Left lung (tissue), 10 donors: ENCODE measurements around the gene RASA2. TPM values are rescaled to one million over a fixed set of nuclear protein-coding genes. Genes with fewer than 3 reads are reported as not detected.

Source experiments
- ATAC-seq: fragments of 200-7000 bp; cut with Tn5 transposase; one replicate; pipeline ENCODE4 v1.9.1; 2020; ENCODE audit warnings: moderate library complexity
- DNase-seq, 4 donors: peaks; one replicate each; pipeline ENCODE4 v3.0.0-alpha.2; 2013 to 2020
- H3K27ac ChIP-seq, 2 donors: fragments of 200-600 bp; sonication (generic) in 1 of 2; one replicate each; pipeline versions ENCODE4 v1.5.0 to v1.8.0; 2020 to 2021
- H3K27me3 ChIP-seq, 2 donors: fragments of 200-600 bp; sonication (generic) in 1 of 2; one replicate each; pipeline versions ENCODE4 v1.5.0 to v1.8.0; 2020 to 2021
- H3K36me3 ChIP-seq, 2 donors: fragments of 200-600 bp; sonication (generic) in 1 of 2; one replicate each; pipeline versions ENCODE4 v1.5.0 to v1.8.0; 2020 to 2021
- H3K4me1 ChIP-seq, 2 donors: fragments of 200-600 bp; one replicate each; pipeline ENCODE4 v1.8.0; 2021
- H3K4me3 ChIP-seq, 2 donors: fragments of 200-600 bp; sonication (generic) in 1 of 2; one replicate each; pipeline versions ENCODE4 v1.5.0 to v1.8.0; 2020 to 2021; ENCODE audit warnings: mild to moderate bottlenecking in 1 of 2
- H3K9me3 ChIP-seq, 2 donors: fragments of 200-600 bp; sonication (generic) in 1 of 2; one replicate each; pipeline versions ENCODE4 v1.5.0 to v1.8.0; 2020 to 2021
- intact Hi-C, 2 donors: fragments of 100-400 bp; cut with DNase I; formaldehyde crosslinking; loops; one replicate each; pipeline versions ENCODE4 v1.11.2 to v1.14.2; 2022
- polyA plus RNA-seq, 6 donors: library from polyadenylated mRNA; unstranded; fragments of 120-200 nt; gene quantifications; one replicate each; pipeline ENCODE4 v1.2.1, GENCODE V29; 2013; ENCODE audit not compliant: insufficient read length in 6 of 6
- total RNA-seq, 2 donors: library from RNA; stranded (reverse); fragmentation: NEBNext Ultra II Directional; extraction: Animal tissue kit (Norgen Biotek cat#: 25700); gene quantifications; one replicate each; pipeline ENCODE4 v1.2.1, GENCODE V29; 2021
- TF ChIP-seq, protein P1 (sequence below), 2 donors: fragments of 200-600 bp; sonication (generic) in 1 of 2; IDR thresholded peaks; one replicate each; pipeline versions ENCODE4 v1.5.0 to v1.8.0; 2021; ENCODE audit warnings: antibody characterized with exemption in 2 of 2
- donor health status: DM: no; HTN: yes; CAD: no.
- donor health status: DM: no; HTN: no; CAD: no.

RASA2 gene
- total and polyA plus RNA-seq, 8 donors = 17.2 to 29.3 (median 25.2) TPM

- no peaks in the 10 kb centered on the region for H3K36me3 ChIP-seq
- no peak overlapping the region for H3K4me3 ChIP-seq
- intact Hi-C loops = no loop called here
- H3K27ac ChIP-seq = peak overlapping the region in 1 of 2 donors; percentile 88
- H3K9me3 ChIP-seq = no peaks in the 10 kb centered on the region
- no peak for ATAC-seq
- TF ChIP-seq, protein P1, sequence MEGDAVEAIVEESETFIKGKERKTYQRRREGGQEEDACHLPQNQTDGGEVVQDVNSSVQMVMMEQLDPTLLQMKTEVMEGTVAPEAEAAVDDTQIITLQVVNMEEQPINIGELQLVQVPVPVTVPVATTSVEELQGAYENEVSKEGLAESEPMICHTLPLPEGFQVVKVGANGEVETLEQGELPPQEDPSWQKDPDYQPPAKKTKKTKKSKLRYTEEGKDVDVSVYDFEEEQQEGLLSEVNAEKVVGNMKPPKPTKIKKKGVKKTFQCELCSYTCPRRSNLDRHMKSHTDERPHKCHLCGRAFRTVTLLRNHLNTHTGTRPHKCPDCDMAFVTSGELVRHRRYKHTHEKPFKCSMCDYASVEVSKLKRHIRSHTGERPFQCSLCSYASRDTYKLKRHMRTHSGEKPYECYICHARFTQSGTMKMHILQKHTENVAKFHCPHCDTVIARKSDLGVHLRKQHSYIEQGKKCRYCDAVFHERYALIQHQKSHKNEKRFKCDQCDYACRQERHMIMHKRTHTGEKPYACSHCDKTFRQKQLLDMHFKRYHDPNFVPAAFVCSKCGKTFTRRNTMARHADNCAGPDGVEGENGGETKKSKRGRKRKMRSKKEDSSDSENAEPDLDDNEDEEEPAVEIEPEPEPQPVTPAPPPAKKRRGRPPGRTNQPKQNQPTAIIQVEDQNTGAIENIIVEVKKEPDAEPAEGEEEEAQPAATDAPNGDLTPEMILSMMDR (IDR thresholded peaks at IDR 0.05) = no peak
- H3K27me3 ChIP-seq = no peaks in the 10 kb centered on the region
- DNase-seq = no peak
- H3K4me1 ChIP-seq = peaks cover 0 to 39% of the 10 kb centered on the region in 2 donors
These were observed 13.6 kb downstream of the RASA2 start for GRCh38 chr3:141500397-141500796.

DNA sequence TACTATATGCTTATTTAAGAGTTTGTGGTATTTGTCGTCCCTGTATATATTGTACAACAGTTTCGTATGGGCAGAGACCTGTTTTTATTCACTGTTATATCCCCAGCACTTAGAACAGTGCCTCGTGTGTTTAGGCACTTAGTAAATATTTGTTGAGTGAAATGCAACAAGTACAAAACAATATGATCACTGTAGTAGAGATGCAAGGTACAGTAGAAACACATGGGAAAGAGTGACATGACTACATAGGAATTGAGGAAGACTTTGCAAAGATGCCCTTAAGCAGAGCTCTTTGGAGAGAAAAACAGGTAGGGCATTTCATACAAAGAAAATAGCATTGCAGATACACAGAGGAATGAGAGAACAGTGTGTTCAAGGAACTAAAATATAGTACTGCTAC lies 18.3 kb downstream of the RASA2 start:
- no peak overlapping the region for H3K27ac ChIP-seq
- no peak for DNase-seq
- no peaks in the 10 kb centered on the region for H3K36me3 ChIP-seq
- H3K4me3 ChIP-seq = no peak overlapping the region
- intact Hi-C loops = no loop called here
- peaks cover 0 to 16% of the 10 kb centered on the region in 2 donors for H3K4me1 ChIP-seq
- no peaks in the 10 kb centered on the region for H3K27me3 ChIP-seq
- ATAC-seq = no peak
- TF ChIP-seq, protein P1 (IDR thresholded peaks at IDR 0.05) = no peak
- no peaks in the 10 kb centered on the region for H3K9me3 ChIP-seq

DNA sequence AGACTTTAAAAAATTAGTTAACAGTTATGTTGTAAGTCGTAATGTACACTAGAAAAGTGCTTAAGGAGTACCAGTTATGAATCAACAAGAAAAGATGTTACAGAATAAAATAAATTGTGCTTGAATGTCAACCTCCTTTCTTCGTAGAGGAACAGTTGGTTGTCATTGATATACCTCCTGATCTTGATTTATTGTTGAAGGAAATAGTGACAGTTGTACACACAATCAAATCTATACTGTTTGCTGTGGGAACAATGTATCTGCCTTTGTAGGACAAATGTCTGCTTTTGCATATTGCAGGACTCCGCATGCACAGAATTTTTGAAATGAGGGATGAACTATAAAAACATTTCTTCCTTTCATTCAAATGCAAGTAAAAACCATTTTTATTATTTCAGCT lies 19.2 kb downstream of the RASA2 start:
- Histone ChIP-seq H3K4me1 (peaks cover 0 to 7% of the 10 kb centered on the region in 2 donors), H3K36me3 (no peaks in the 10 kb centered on the region), H3K9me3 (no peaks in the 10 kb centered on the region), H3K4me3 (no peak overlapping the region), H3K27ac (no peak overlapping the region), H3K27me3 (no peaks in the 10 kb centered on the region)
- TF ChIP-seq, protein P1 (IDR thresholded peaks at IDR 0.05) = no peak
- DNase-seq = no peak
- intact Hi-C loops = no loop called here
- no peak for ATAC-seq

DNA sequence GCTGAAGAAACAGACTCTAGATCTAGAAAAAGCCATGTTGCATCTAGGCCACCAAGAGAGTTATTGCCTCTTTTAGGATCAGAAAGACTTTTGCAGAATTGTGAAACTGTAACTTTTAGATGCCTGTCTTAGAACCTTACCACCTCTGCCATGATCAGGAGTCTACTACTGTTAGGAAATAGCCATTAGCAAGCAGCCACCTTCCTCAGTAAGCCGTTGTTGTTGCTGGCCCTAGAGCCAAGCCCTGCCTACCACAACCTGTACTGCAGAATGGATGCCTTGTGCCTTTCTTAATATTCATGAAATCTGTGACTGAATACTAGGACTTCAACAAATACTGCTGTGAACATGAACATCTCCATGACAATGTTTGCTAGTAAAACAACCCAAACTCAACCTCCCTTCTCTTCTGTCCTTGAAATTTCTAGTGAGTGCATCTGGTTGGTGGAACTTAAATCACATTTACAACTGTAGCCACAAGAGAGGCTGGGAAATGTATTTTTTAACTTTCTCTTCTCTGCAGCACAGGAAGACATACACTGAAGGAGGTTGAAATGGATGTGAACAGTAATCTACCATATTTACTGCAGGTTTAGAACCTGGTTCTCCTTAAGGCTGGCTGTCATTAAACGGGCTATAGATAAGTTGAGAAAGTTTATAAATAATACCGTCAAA lies 20.7 kb downstream of the RASA2 start:
- no peaks in the 10 kb centered on the region for H3K27me3 ChIP-seq
- ATAC-seq (no peak), DNase-seq (no peak)
- H3K9me3 ChIP-seq = no peaks in the 10 kb centered on the region
- no peak overlapping the region for H3K27ac ChIP-seq
- intact Hi-C loops = no loop called here
- TF ChIP-seq, protein P1 (IDR thresholded peaks at IDR 0.05) = no peak
- H3K4me1 ChIP-seq = peaks cover 0 to 20% of the 10 kb centered on the region in 2 donors
- H3K36me3 ChIP-seq = peaks cover 0 to 5% of the 10 kb centered on the region in 2 donors
- H3K4me3 ChIP-seq = no peak overlapping the region

DNA sequence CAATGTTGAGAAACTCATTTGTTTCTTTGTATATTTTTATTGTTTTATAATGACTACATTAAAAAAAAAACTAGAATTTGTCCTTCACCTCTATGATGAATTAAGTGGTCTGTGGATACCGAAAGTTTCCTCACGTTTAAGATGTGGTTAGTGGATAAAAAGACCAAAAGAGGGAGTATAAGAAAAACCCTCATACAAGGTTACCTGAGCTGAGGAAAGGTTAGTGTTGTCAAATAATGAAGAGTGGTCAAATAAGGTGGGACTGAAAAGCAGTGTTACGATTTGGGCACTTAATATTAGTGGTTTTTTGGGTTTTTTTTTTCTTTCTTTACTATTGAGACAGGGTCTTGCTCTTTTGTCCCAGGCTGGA lies 21.2 kb downstream of the RASA2 start:
- Histone ChIP-seq H3K27me3 (no peaks in the 10 kb centered on the region), H3K27ac (no peak overlapping the region), H3K9me3 (no peaks in the 10 kb centered on the region), H3K36me3 (peaks cover 0 to 10% of the 10 kb centered on the region in 2 donors), H3K4me1 (peaks cover 0 to 21% of the 10 kb centered on the region in 2 donors), H3K4me3 (no peak overlapping the region)
- DNase-seq (no peak), ATAC-seq (no peak)
- TF ChIP-seq, protein P1 (IDR thresholded peaks at IDR 0.05) = no peak
- intact Hi-C loops = no loop called here
